Thyroid gland (tissue), 4 donors: ENCODE data around the gene LRRC40. TPM values are rescaled to one million over a fixed set of nuclear protein-coding genes. Genes with fewer than 3 reads are reported as not detected.
A peak's percentile ranks its signal among the peaks of the same experiment; 100 is the strongest.
"Not testable (repeated sequence)": the region's sequence is repeated elsewhere in the genome, so short reads cannot be mapped to it uniquely, and the experiment has no call there.

ENCODE experiments used
- DNase-seq, 2 donors: peaks; one replicate each; pipeline ENCODE4 v3.0.0-alpha.2; 2019
- H3K27ac ChIP-seq, 3 donors: fragments of 200-600 bp; sonication (generic); 1 replicate in 2 of 3; 2 replicates in 1 of 3; pipeline ENCODE4 v1.5.1; 2016 to 2019; ENCODE audit warnings: mild to moderate bottlenecking in 1 of 3, moderate library complexity in 1 of 3
- H3K27me3 ChIP-seq: fragments of 200-600 bp; sonication (generic); one replicate; pipeline ENCODE4 v1.5.1; 2019
- H3K36me3 ChIP-seq, 2 donors: fragments of 200-600 bp; sonication (generic); one replicate each; pipeline ENCODE4 v1.5.1; 2016 to 2019
- H3K4me1 ChIP-seq, 2 donors: fragments of 200-600 bp; sonication (generic); one replicate each; pipeline ENCODE4 v1.5.1; 2017 to 2019
- H3K4me3 ChIP-seq, 3 donors: fragments of 200-600 bp; sonication (generic); replicated peaks in 1 of 3; 1 replicate in 2 of 3; 2 replicates in 1 of 3; pipeline ENCODE4 v1.5.1; 2016; ENCODE audit warnings: mild to moderate bottlenecking in 1 of 3
- H3K9me3 ChIP-seq: fragments of 200-600 bp; sonication (generic); one replicate; pipeline ENCODE4 v1.5.1; 2017
- POLR2A ChIP-seq, 2 donors: fragments of 450-650 bp; IDR thresholded peaks; one replicate each; pipeline ENCODE4 v1.6.1; 2017; ENCODE audit warnings: antibody characterized with exemption in 2 of 2, mild to moderate bottlenecking in 2 of 2, moderate library complexity in 1 of 2
- WGBS, 2 donors: methylation state at CpG; one replicate each; pipeline ENCODE4 v1.1.5; 2017; 5-methylcytosine and 5-hydroxymethylcytosine counted together
- intact Hi-C: fragments of 100-400 bp; cut with DNase I; formaldehyde crosslinking; loops from one replicate; pipeline ENCODE4 v1.15.1; 2023
- total RNA-seq, 4 donors: library from RNA; depleted of rRNA; stranded (reverse); fragments of >200 nt; gene quantifications; one replicate each; pipeline ENCODE4 v1.2.3, GENCODE V29; 2016
- TF ChIP-seq, protein P1 (sequence below), 6 experiments: fragments of 200-600 bp in 3 of 6; fragments of 450-650 bp in 3 of 6; sonication (generic) in 3 of 6; IDR thresholded peaks; one replicate each; pipeline ENCODE4 v1.5.1; 2016 to 2019; ENCODE audit warnings: antibody characterized with exemption in 6 of 6, mild to moderate bottlenecking in 2 of 6, inconsistent platforms in 1 of 6, moderate library complexity in 1 of 6

Gene LRRC40
- total RNA-seq, 4 donors from 2014 or later: 13.2 to 21.9 (median 17.0) TPM

DNA sequence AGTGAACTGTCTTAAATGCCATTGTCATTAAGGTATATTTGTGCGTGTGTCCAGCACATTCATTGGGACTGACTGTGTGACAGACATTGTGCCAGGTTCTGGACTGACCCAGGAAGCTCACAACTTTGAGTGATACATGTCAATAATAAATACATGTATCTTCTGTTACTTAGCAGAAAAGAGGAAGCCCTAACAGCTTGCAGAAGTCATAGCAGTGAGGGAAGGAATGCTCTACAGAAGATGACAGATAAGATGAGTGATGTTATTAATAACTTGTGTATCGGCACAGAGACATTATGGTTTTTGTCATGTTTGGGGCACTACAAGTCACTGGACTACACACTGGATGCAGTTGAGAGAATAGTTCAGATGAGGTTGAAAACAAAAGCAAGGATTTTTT lies 14.6 kb upstream of the LRRC40 start:
- no peak overlapping the region for H3K27ac ChIP-seq
- DNase-seq: no peak
- intact Hi-C loops: loop anchor here (10.0 kb wide), 1 partner anchor 865 kb away; the partner anchor contains the start of gene ZRANB2
- no peaks in the 10 kb centered on the region for H3K9me3 ChIP-seq
- no peaks in the 10 kb centered on the region for H3K27me3 ChIP-seq
- no peak overlapping the region for H3K4me3 ChIP-seq
- no peaks in the 10 kb centered on the region for H3K36me3 ChIP-seq
- peaks cover 9 to 21% of the 10 kb centered on the region in 2 donors for H3K4me1 ChIP-seq
- TF ChIP-seq POLR2A (IDR thresholded peaks at IDR 0.05): no peak
- TF ChIP-seq, protein P1, sequence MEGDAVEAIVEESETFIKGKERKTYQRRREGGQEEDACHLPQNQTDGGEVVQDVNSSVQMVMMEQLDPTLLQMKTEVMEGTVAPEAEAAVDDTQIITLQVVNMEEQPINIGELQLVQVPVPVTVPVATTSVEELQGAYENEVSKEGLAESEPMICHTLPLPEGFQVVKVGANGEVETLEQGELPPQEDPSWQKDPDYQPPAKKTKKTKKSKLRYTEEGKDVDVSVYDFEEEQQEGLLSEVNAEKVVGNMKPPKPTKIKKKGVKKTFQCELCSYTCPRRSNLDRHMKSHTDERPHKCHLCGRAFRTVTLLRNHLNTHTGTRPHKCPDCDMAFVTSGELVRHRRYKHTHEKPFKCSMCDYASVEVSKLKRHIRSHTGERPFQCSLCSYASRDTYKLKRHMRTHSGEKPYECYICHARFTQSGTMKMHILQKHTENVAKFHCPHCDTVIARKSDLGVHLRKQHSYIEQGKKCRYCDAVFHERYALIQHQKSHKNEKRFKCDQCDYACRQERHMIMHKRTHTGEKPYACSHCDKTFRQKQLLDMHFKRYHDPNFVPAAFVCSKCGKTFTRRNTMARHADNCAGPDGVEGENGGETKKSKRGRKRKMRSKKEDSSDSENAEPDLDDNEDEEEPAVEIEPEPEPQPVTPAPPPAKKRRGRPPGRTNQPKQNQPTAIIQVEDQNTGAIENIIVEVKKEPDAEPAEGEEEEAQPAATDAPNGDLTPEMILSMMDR (IDR thresholded peaks at IDR 0.05): no peak
- WGBS, 2 donors: 96 to 97% methylated on average over 2 of the region's 2 CpGs

GRCh38 chr1:70211541-70211940 lies 6.2 kb upstream of the LRRC40 start:
- Histone ChIP-seq H3K36me3 (peaks cover 0 to 3% of the 10 kb centered on the region in 2 donors), H3K4me1 (peaks cover 10 to 11% of the 10 kb centered on the region in 2 donors), H3K4me3 (no peak overlapping the region), H3K27me3 (no peaks in the 10 kb centered on the region), H3K9me3 (no peaks in the 10 kb centered on the region), H3K27ac (no peak overlapping the region)
- no peak for DNase-seq
- intact Hi-C loops: no loop called here
- no peak for TF ChIP-seq POLR2A (IDR thresholded peaks at IDR 0.05)
- TF ChIP-seq, protein P1 (IDR thresholded peaks at IDR 0.05): no peak

GRCh38 chr1:70210820-70211219 lies 5.4 kb upstream of the LRRC40 start:
- peaks cover 0 to 3% of the 10 kb centered on the region in 2 donors for H3K36me3 ChIP-seq
- peaks cover 11 to 12% of the 10 kb centered on the region in 2 donors for H3K4me1 ChIP-seq
- DNase-seq: no peak
- no peak overlapping the region for H3K4me3 ChIP-seq
- H3K9me3 ChIP-seq: no peaks in the 10 kb centered on the region
- no peak for TF ChIP-seq POLR2A (IDR thresholded peaks at IDR 0.05)
- TF ChIP-seq, protein P1 (IDR thresholded peaks at IDR 0.05): no peak
- no peak overlapping the region for H3K27ac ChIP-seq
- WGBS, 2 donors: 62 to 78% methylated on average over 1 of the region's 1 CpG
- no peaks in the 10 kb centered on the region for H3K27me3 ChIP-seq
- intact Hi-C loops: no loop called here

- TF ChIP-seq POLR2A (IDR thresholded peaks at IDR 0.05): no peak
- TF ChIP-seq, protein P1 (IDR thresholded peaks at IDR 0.05): no peak
- Histone ChIP-seq H3K4me1 (peaks cover 19% of the 10 kb centered on the region in 2 donors), H3K27ac (no peak overlapping the region), H3K36me3 (peaks cover 0 to 3% of the 10 kb centered on the region in 2 donors), H3K27me3 (no peaks in the 10 kb centered on the region), H3K4me3 (no peak overlapping the region), H3K9me3 (no peaks in the 10 kb centered on the region)
- intact Hi-C loops: no loop called here
- WGBS, 2 donors: 96 to 97% methylated on average over 7 of the region's 7 CpGs
- no peak for DNase-seq
Measured at GRCh38 chr1:70208292-70208691, 2.9 kb upstream of the LRRC40 start.

GRCh38 chr1:70207492-70207891 lies 2.1 kb upstream of the LRRC40 start:
- Histone ChIP-seq H3K27me3 (no peaks in the 10 kb centered on the region), H3K27ac (no peak overlapping the region), H3K4me1 (peaks cover 19% of the 10 kb centered on the region in 2 donors), H3K9me3 (no peaks in the 10 kb centered on the region), H3K4me3 (no peak overlapping the region), H3K36me3 (peaks cover 0 to 3% of the 10 kb centered on the region in 2 donors)
- intact Hi-C loops: no loop called here
- TF ChIP-seq, protein P1 (IDR thresholded peaks at IDR 0.05): no peak
- no peak for TF ChIP-seq POLR2A (IDR thresholded peaks at IDR 0.05)
- WGBS, 2 donors: 81 to 86% methylated on average over 4 of the region's 4 CpGs
- no peak for DNase-seq

- DNase-seq, H3K9me3 ChIP-seq, intact Hi-C loops, H3K36me3 ChIP-seq, H3K27me3 ChIP-seq: not testable (repeated sequence)
- Histone ChIP-seq H3K4me3 (peak overlapping the region in 1 of 3 donors; percentile 4), H3K4me1 (peaks cover 19% of the 10 kb centered on the region in 2 donors), H3K27ac (peak overlapping the region in 1 of 3 donors; percentile 82)
- 84% methylated on average over 17 of the region's 17 CpGs for WGBS, 2 donors
Measured at GRCh38 chr1:70206833-70207232, 1.5 kb upstream of the LRRC40 start.
